HTR-8/SVneo (cell line): ENCODE data around the gene BCOR.

Experiments used
- DNase-seq: peaks from one replicate; pipeline ENCODE4 v3.0.0; 2011; ENCODE audit warnings: low spot score, mixed read lengths; ENCODE audit not compliant: insufficient read length
- FAIRE-seq: peaks from 2 replicates; lab custom pipeline; 2011; peaks lifted over from hg19 to GRCh38; lab: Jason Lieb, UNC

BCOR gene

DNA sequence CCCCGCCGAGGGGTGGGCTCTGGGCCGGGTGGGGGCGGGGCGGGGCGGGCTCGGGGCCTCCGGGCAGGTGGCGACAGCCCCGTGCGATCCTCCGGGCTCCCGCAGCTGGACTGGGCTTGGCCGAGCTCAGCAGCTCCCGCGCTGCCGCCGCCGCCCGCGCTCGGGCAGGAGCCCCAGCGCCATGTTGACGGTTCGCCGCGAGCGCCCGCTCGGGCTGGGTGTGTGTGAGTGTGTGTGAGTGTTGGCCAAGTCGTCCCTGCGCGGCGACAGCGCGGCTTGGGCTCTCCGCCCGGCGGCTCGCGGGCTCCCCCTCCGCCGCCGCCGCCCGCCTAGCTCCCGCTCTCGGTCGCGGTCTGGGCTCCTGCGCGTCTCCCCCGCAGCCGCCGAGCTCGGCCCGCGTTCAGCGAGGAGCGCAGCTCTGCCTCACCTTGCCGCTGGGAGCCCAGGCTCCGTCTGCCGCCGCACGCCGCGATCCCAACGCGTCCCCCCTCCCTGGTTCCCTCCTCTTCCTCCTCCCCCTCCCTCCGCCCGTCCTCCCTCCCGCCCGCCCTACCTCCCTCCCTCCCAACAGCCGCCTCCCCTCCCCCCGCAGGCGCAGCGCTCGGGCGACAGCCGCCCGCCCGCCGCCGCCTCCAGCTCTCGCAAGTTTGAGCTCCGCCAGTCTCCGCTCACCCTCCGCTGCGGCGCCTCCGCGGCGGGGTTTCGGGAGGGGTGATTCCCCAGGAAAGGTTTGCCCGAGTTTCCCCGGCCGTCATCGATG, at the start of gene BCOR:
Gene BCOR, minus strand, starts transcription at position 455 of the 760 bp plus-strand sequence. CDS start 20,029 bp downstream, outside the sequence.
- no peak for DNase-seq

DNA sequence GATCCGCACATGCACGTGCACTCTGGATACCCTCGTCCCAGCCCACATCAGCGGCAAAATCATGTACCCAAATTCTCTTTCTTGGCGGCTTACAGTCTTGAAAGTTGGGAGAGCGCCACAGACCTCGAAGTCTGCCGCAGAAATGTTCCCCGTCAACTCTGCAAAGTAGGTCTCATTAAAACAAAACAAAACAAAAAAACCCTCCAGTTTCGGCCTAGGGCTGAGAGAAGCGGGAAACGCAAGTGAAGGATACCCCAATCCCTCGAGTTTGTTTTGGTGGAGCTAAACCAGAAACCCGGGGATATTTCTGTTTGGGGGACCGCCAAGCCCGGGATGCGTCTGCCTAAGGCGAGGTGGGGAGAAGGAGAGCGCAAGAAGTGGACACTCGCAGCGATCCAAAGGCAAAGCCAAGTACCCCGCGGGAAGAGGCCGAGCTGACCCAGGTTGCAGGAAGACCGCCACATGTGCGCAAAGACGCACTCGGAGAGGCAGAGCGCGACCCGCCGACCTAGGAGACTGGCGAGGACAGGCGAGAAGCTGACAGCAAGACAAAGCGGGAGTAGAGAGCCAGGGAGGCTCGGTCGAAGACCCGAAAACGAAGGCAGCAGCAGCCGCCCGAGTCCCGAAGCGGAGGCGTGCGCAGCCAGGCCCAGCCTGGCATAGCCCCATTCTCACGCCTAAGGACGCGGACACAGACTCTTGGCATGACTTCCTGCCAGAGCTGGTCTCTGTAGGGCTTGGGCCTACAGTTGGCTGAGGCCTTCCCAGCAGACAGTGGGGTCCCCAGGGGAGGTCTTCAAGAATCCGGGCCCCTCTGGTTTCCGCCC, 49.6 kb upstream of the BCOR start:
- no peak for FAIRE-seq
- DNase-seq = no peak

More for the DNA sequence above, at the start of gene BCOR:
- FAIRE-seq = peak; percentile 72

DNA sequence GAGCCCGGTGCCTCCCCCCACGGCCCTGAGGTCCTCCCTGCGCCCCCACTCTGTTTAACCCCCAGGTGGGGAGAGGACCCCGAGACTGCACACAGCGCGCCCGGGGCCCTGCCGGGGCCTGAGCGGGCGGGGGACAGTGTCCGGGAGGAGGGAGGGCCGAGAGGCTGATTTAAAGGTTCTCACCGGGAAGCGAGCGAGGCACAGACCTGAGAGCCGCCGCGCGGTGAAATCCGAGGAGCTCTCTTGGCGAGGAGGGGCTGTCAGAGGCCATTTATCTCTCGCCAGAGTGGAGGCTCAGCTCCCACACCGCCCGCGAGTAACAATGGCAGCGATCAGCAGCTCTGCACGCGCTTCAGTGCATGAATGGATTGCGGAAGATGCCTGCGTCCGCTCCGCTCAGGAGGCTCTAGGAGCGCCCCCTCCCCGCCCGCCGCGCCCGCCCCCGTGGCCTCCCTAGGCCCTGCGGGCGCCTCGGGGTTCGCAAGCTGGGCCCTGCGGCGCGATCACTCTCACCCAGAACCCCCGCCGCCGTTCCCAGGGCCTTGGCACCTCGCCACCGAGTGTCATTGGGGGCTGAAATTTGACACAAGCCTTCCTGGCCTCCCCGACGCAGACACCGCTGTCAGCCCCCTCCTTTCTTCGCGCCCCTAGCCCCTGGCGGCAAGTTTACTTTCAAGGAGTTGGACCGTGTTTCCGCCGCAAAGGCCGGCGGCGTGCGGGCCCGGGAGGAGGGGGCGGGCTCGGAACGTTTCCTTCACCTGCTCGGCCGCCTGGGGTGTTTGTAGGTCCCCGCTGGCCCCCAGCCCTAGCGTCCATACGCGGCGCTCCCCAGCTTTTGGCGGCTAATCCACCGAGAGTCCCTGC, 48.7 kb upstream of the BCOR start:
- FAIRE-seq (no peak), DNase-seq (no peak)

DNA sequence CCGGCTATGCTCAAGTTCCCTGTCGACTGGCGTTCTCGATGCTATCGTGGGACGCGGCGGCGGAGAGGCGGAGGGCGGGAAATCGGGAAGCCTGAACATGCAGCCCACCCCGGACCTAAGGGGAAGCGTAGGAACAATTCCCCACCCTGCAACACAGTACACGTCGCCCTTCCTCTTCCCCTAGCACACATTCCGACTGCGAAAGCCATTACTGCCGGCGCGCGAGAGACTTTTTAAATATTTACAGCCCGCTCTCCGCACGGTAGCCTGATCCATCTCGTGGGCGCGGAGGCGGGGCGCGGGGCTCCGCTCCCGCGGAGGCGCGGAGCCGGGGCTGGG, 48.1 kb upstream of the BCOR start:
- FAIRE-seq = no peak
- no peak for DNase-seq

GRCh38 chrX:40145001-40145922, 47.5 kb upstream of the BCOR start:
- FAIRE-seq = no peak
- DNase-seq = no peak

- no peak for FAIRE-seq
Observed at GRCh38 chrX:40144576-40144975, 46.8 kb upstream of the BCOR start.

DNA sequence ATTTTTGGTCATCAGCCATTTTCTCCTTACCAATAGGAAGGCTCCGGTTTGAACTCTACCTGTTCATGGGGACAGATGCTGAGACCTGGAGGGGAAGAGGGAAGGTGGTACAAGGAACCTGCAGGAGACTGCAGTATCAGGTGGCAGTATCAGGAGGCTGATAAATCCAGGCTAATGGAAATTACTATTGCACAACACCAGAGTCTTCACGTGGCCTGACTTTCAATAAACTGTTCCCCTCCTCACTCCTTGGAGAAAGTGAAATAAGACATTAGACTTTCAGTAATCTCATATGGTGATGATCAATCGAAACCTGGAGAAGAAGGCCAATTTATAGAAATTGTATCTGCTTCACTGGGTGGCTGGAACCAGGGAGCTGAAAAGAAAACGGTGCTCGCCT, 46.2 kb upstream of the BCOR start:
- DNase-seq = no peak
- no peak for FAIRE-seq

More at GRCh38 chrX:40144576-40144975, 46.8 kb upstream of the BCOR start:
- no peak for DNase-seq

DNA sequence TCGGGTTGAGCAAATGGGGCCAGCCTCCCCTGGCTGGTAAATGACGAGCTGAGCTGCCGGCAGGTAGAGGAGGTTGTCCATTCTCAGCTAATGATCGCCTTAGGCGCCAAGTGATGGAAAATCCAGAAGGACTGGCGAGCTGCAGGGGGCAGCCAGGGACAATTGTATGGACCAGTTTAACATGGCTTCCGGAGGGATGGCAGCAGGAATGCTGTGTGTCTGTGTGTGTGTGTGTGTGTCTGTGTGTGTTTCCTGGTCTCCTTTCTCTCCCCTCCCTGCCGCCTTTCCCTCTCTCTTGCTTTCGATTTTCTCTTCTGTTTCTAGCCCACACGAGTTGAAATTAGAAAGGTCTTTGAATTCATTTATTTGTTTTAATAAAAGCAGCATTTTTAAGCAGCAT, 45.2 kb upstream of the BCOR start:
- DNase-seq (no peak), FAIRE-seq (no peak)

DNA sequence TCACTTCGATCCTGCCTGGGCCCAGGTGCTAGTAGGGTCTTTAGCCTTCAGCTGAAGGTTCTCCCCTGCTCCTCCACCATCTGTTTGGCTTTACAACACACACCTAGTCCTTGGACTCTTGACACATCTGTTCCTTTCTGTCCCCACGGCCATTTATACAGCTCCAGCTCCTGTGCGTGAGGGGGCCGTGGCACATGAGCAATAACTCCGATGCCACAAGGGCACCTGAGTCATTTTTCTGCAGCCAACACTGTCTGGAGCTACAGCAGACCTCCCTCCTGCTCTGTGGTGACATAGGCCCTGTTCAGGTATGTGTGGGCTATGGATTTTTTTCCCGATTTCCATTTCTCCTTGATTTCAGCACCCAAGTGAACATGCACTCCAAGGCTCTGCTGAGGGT, 44.7 kb upstream of the BCOR start:
- DNase-seq (no peak), FAIRE-seq (no peak)

GRCh38 chrX:40140706-40141499, 43.1 kb upstream of the BCOR start:
- DNase-seq (no peak), FAIRE-seq (peak; percentile 42)

- FAIRE-seq (no peak), DNase-seq (peak; percentile 31)
Observed at GRCh38 chrX:40132751-40133150, 35.0 kb upstream of the BCOR start.

- DNase-seq (no peak), FAIRE-seq (no peak)
Observed at GRCh38 chrX:40131654-40132337, 34.0 kb upstream of the BCOR start.

DNA sequence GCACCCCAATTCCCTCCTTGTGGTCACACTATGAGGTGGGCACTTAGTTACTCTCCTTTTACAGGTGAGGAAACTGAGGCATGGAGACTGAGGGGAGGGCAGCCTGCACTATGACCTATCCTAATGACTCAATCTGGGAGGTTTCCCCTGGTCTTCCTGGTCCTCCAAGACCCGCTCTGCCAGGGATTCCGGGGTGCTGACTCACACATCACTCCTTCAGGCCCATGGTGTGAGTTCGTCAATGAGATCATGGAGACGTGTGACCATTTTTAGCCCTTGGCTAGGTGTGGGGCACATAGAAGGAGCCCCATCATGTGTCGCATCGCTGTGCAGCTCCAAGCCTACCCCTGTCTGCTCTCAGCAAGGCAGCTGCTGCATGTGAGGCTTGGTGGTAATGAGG, 32.4 kb upstream of the BCOR start:
- FAIRE-seq (peak; percentile 42), DNase-seq (peak; percentile 51)

- DNase-seq (no peak), FAIRE-seq (no peak)
Observed at GRCh38 chrX:40127052-40127451, 29.3 kb upstream of the BCOR start.

- FAIRE-seq (no peak), DNase-seq (no peak)
Observed at GRCh38 chrX:40122487-40122886, 24.7 kb upstream of the BCOR start.

GRCh38 chrX:40121618-40122017, 23.9 kb upstream of the BCOR start:
- no peak for DNase-seq
- no peak for FAIRE-seq

- no peak for DNase-seq
Observed at GRCh38 chrX:40120838-40121580, 23.3 kb upstream of the BCOR start.

More at GRCh38 chrX:40120838-40121580, 23.3 kb upstream of the BCOR start:
- no peak for FAIRE-seq
